ENCODE measurements around the gene CNDP2. TPM values are rescaled to one million over a fixed set of nuclear protein-coding genes. Genes with fewer than 3 reads are reported as not detected.
A peak's percentile ranks its signal among the peaks of the same experiment; 100 is the strongest.

The CNDP2 gene
- total and polyA plus RNA-seq, 2 of the 13 experiments (the other 11 are each of a cell fraction or from before 2014, with no cell fraction given), result 64.7 to 80.8 TPM

DNA sequence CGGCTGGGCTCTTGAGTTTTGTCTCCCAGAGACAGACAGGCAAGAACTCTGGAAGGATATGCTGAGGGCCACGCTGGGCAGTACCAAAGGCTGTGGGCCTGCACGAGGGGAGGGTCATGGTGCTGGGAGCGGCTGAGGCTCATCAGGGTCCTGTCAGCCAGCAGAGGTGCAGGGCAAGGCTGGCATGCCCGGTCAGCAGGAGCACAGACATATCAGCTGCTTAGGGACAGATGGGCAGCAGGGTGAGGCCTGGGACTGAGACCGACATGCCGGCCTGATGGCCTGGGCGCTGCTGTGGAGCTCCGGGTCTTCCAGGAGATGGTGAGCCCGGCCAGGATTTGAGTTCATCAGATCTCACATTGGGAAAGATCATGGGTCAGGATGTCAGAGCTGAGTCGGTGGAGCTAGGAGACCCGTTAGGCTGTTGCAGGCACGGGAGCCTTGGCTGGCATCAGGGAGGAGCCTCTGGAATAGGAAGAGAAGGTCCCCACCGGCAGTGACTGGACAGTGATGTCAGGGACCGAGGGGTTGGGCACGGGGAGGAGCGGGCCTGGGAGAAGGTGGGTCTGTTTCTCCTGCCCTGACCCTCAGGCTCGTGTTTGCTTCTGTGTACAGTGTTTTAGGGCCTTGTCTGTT is 18.8 kb downstream of the CNDP2 start:
- intact Hi-C loops (cut with micrococcal nuclease; ENCODE audit: unreplicated experiment), result no loop called here
- no peaks in the 10 kb centered on the region for H3K27me3 ChIP-seq (ENCODE audit: control insufficient read depth in 1 of 2, insufficient read depth in 2 of 2, low read length in 2 of 2)
- in situ Hi-C loops (cut with HindIII; ENCODE audit: extremely low pct_ligation_motif_present, low pct_unique_long_range_greater_than_20kb), result no loop called here
- H4K20me1 ChIP-seq (ENCODE audit: insufficient read depth, low read length), result no peaks in the 10 kb centered on the region
- CTCF ChIA-PET (ENCODE audit: low intra/inter-chr PET ratio, low total read pairs), result no interaction called here
- H3K4me1 ChIP-seq (ENCODE audit: insufficient read depth, low read length), result no peaks in the 10 kb centered on the region
- H3K9me3 ChIP-seq (ENCODE audit: low read length), result no peaks in the 10 kb centered on the region
- H3K36me3 ChIP-seq (replicated peaks in 1 of 2; ENCODE audit: control insufficient read depth in 1 of 2, insufficient read depth in 2 of 2, low read length in 2 of 2), result peaks cover 34 to 88% of the 10 kb centered on the region in 2 experiments
- POLR2A ChIA-PET, result interaction anchor here (1.7 kb wide), 1 partner anchor 19 kb away, joined by 5 read pairs; the partner anchor contains the start of gene CNDP2
- no peaks in the 10 kb centered on the region for H3K79me2 ChIP-seq (ENCODE audit: insufficient read depth, low read length)
- TF ChIP-seq, protein P1, sequence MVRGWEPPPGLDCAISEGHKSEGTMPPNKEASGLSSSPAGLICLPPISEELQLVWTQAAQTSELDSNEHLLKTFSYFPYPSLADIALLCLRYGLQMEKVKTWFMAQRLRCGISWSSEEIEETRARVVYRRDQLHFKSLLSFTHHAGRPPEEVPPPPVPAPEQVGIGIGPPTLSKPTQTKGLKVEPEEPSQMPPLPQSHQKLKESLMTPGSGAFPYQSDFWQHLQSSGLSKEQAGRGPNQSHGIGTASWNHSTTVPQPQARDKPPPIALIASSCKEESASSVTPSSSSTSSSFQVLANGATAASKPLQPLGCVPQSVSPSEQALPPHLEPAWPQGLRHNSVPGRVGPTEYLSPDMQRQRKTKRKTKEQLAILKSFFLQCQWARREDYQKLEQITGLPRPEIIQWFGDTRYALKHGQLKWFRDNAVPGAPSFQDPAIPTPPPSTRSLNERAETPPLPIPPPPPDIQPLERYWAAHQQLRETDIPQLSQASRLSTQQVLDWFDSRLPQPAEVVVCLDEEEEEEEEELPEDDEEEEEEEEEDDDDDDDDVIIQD (CRISPR knock-in tag; IDR thresholded peaks at IDR 0.05; ENCODE audit: low read depth), result no peak
- TF ChIP-seq RBFOX2 (IDR thresholded peaks at IDR 0.05; ENCODE audit: low read depth, low read length), result 0 out of 2 replicates have a peak, but pooled peaks have one; percentile 15
- no peak overlapping the region for H3K27ac ChIP-seq (ENCODE audit: extremely low read length, insufficient read depth, low read length)
- no peak overlapping the region for H3K4me2 ChIP-seq (ENCODE audit: low read depth, low read length)
- H3K9ac ChIP-seq (ENCODE audit: insufficient read depth, low read depth, low read length), result no peak overlapping the region
- BruUV-seq (replicated peaks), result no TSS peak
- DNase-seq (ENCODE audit: low spot score) (no peak), ATAC-seq (no peak), FAIRE-seq (no peak)
- 97% methylated on average over 17 of the region's 18 CpGs for whole genome bisulfite sequencing (ENCODE audit: low lambda C conversion rate)
- H3K4me3 ChIP-seq (replicated peaks in 1 of 3; ENCODE audit: insufficient read depth in 1 of 3, low read depth in 2 of 3, low read length in 3 of 3), result no peak overlapping the region
- no peak overlapping the region for H2AFZ ChIP-seq (ENCODE audit: low read length)

DNA sequence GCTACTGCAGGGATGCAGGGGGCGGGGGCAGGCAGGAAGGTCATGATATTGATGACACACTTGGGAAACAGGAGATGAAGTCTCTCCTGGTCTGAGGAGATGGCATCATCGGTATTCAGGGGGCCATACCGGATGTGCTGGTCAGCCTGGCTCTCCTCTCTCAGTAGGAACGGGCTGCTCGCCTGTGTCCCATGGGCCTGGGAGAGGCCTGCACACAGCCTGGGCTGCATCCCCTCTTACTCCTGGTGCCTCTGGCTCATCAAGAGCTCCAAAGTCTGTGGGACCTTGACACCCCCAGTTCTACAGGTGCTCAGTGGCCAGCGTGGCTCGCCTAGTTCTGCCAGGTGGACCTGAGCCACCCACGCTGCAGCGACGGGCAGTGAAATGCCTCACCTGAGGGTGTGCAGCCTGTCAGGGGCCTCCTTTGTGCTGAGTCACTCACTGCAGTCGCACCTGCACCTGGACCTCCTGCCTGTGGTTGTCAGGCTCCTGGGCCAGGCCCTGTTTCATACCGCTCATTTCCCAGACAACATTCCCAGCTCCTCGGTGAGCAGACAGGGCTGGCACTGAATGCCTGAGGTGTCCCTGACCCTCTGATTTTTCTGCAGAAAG is 19.6 kb downstream of the CNDP2 start:
- no peaks in the 10 kb centered on the region for H3K27me3 ChIP-seq (ENCODE audit: control insufficient read depth in 1 of 2, insufficient read depth in 2 of 2, low read length in 2 of 2)
- H3K4me2 ChIP-seq (ENCODE audit: low read depth, low read length), result no peak overlapping the region
- no peak overlapping the region for H3K27ac ChIP-seq (ENCODE audit: extremely low read length, insufficient read depth, low read length)
- no TSS peak for BruUV-seq (replicated peaks)
- H3K9me3 ChIP-seq (ENCODE audit: low read length), result no peaks in the 10 kb centered on the region
- H2AFZ ChIP-seq (ENCODE audit: low read length), result no peak overlapping the region
- FAIRE-seq, result no peak
- in situ Hi-C loops (cut with HindIII; ENCODE audit: extremely low pct_ligation_motif_present, low pct_unique_long_range_greater_than_20kb) (no loop called here), intact Hi-C loops (cut with micrococcal nuclease; ENCODE audit: unreplicated experiment) (no loop called here)
- ChIA-PET POLR2A (interaction anchor here (1.7 kb wide), 1 partner anchor 19 kb away, joined by 5 read pairs; the partner anchor contains the start of gene CNDP2), CTCF (ENCODE audit: low intra/inter-chr PET ratio, low total read pairs) (no interaction called here)
- peaks cover 34 to 88% of the 10 kb centered on the region in 2 experiments for H3K36me3 ChIP-seq (replicated peaks in 1 of 2; ENCODE audit: control insufficient read depth in 1 of 2, insufficient read depth in 2 of 2, low read length in 2 of 2)
- 100% methylated on average over 6 of the region's 13 CpGs for WGBS (ENCODE audit: low lambda C conversion rate)
- no peaks in the 10 kb centered on the region for H3K4me1 ChIP-seq (ENCODE audit: insufficient read depth, low read length)
- H3K9ac ChIP-seq (ENCODE audit: insufficient read depth, low read depth, low read length), result no peak overlapping the region
- no peaks in the 10 kb centered on the region for H4K20me1 ChIP-seq (ENCODE audit: insufficient read depth, low read length)
- no peak for ATAC-seq
- DNase-seq (ENCODE audit: low spot score), result no peak
- H3K79me2 ChIP-seq (ENCODE audit: insufficient read depth, low read length), result no peaks in the 10 kb centered on the region
- no peak overlapping the region for H3K4me3 ChIP-seq (replicated peaks in 1 of 3; ENCODE audit: insufficient read depth in 1 of 3, low read depth in 2 of 3, low read length in 3 of 3)
- TF ChIP-seq ZBTB1 (CRISPR knock-in tag; IDR thresholded peaks at IDR 0.05; ENCODE audit: borderline replicate concordance) (no peak), NFE2L2 (IDR thresholded peaks at IDR 0.05; ENCODE audit: low read length) (0 out of 2 replicates have a peak, but pooled peaks have one; percentile 9), ZNF333 (CRISPR knock-in tag; IDR thresholded peaks at IDR 0.05; ENCODE audit: borderline replicate concordance) (no peak)
- TF ChIP-seq, protein P2, sequence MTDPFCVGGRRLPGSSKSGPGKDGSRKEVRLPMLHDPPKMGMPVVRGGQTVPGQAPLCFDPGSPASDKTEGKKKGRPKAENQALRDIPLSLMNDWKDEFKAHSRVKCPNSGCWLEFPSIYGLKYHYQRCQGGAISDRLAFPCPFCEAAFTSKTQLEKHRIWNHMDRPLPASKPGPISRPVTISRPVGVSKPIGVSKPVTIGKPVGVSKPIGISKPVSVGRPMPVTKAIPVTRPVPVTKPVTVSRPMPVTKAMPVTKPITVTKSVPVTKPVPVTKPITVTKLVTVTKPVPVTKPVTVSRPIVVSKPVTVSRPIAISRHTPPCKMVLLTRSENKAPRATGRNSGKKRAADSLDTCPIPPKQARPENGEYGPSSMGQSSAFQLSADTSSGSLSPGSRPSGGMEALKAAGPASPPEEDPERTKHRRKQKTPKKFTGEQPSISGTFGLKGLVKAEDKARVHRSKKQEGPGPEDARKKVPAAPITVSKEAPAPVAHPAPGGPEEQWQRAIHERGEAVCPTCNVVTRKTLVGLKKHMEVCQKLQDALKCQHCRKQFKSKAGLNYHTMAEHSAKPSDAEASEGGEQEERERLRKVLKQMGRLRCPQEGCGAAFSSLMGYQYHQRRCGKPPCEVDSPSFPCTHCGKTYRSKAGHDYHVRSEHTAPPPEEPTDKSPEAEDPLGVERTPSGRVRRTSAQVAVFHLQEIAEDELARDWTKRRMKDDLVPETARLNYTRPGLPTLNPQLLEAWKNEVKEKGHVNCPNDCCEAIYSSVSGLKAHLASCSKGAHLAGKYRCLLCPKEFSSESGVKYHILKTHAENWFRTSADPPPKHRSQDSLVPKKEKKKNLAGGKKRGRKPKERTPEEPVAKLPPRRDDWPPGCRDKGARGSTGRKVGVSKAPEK (CRISPR knock-in tag; IDR thresholded peaks at IDR 0.05; ENCODE audit: borderline replicate concordance), result no peak
- TF ChIP-seq, protein P3, sequence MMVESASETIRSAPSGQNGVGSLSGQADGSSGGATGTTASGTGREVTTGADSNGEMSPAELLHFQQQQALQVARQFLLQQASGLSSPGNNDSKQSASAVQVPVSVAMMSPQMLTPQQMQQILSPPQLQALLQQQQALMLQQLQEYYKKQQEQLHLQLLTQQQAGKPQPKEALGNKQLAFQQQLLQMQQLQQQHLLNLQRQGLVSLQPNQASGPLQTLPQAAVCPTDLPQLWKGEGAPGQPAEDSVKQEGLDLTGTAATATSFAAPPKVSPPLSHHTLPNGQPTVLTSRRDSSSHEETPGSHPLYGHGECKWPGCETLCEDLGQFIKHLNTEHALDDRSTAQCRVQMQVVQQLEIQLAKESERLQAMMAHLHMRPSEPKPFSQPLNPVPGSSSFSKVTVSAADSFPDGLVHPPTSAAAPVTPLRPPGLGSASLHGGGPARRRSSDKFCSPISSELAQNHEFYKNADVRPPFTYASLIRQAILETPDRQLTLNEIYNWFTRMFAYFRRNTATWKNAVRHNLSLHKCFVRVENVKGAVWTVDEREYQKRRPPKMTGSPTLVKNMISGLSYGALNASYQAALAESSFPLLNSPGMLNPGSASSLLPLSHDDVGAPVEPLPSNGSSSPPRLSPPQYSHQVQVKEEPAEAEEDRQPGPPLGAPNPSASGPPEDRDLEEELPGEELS (CRISPR knock-in tag; IDR thresholded peaks at IDR 0.05), result no peak

Measured in HepG2 (cell line).